Gastroesophageal sphincter (tissue), 4 donors: ENCODE results near the gene ALK. TPM values are rescaled to one million over a fixed set of nuclear protein-coding genes. Genes with fewer than 3 reads are reported as not detected.
A peak's percentile ranks its signal among the peaks of the same experiment; 100 is the strongest.

ENCODE experiments used
- ATAC-seq: fragments of 150-250 bp; one replicate; pipeline ENCODE4 v1.9.1; 2016; ENCODE audit warnings: mild to moderate bottlenecking, moderate library complexity
- H3K27ac ChIP-seq, 4 donors: fragments of 200-600 bp; sonication (generic) in 3 of 4; 1 replicate in 3 of 4; 2 replicates in 1 of 4; pipeline ENCODE4 v1.5.1; 2016 to 2019
- H3K27me3 ChIP-seq: fragments of 200-600 bp; sonication (generic); one replicate; pipeline ENCODE4 v1.5.1; 2019
- H3K36me3 ChIP-seq, 2 donors: fragments of 200-600 bp; sonication (generic); one replicate each; pipeline ENCODE4 v1.5.1; 2019; ENCODE audit warnings: control low read depth in 1 of 2
- H3K4me1 ChIP-seq, 3 donors: fragments of 200-600 bp; sonication (generic); 1 replicate in 2 of 3; 2 replicates in 1 of 3; pipeline ENCODE4 v1.5.1; 2016 to 2019; ENCODE audit warnings: control low read depth in 2 of 3
- H3K4me3 ChIP-seq, 2 donors: fragments of 200-600 bp; sonication (generic); one replicate each; pipeline ENCODE4 v1.5.1; 2019; ENCODE audit warnings: mild to moderate bottlenecking in 1 of 2, moderate library complexity in 1 of 2
- H3K9me3 ChIP-seq, 3 donors: fragments of 200-600 bp; sonication (generic); one replicate each; pipeline ENCODE4 v1.5.1; 2017 to 2019; ENCODE audit warnings: control low read depth in 2 of 3
- EP300 ChIP-seq: sonication (generic); formaldehyde crosslinking; IDR thresholded peaks from one replicate; pipeline ENCODE4 v1.6.1; 2017; ENCODE audit warnings: antibody characterized with exemption, mild to moderate bottlenecking
- POLR2A ChIP-seq, 2 donors: fragments of 450-650 bp; IDR thresholded peaks; one replicate each; pipeline ENCODE4 v1.6.1; 2017; ENCODE audit warnings: antibody characterized with exemption in 2 of 2, mild to moderate bottlenecking in 2 of 2, moderate library complexity in 1 of 2
- POLR2AphosphoS5 ChIP-seq: sonication (generic); formaldehyde crosslinking; IDR thresholded peaks from one replicate; pipeline ENCODE4 v1.6.1; 2017; ENCODE audit warnings: antibody characterized with exemption
- WGBS, 2 donors: methylation state at CpG; one replicate each; pipeline ENCODE4 v1.1.5; 2018; ENCODE audit warnings: low coverage in 1 of 2; 5-methylcytosine and 5-hydroxymethylcytosine counted together
- total RNA-seq, 4 donors: library from RNA; depleted of rRNA; stranded (reverse); fragments of >200 nt; gene quantifications; one replicate each; pipeline ENCODE4 v1.1.0, GENCODE V29; 2016
- TF ChIP-seq, protein P1 (sequence below), 4 experiments: fragments of 200-600 bp in 2 of 4; fragments of 450-650 bp in 2 of 4; sonication (generic) in 1 of 4; IDR thresholded peaks; one replicate each; pipeline ENCODE4 v1.5.1; 2017 to 2019; ENCODE audit warnings: antibody characterized with exemption in 4 of 4, mild to moderate bottlenecking in 2 of 4, moderate library complexity in 2 of 4

The ALK gene
- total RNA-seq, 4 donors from 2014 or later: 0.94 to 1.6 (median 1.1) TPM

DNA sequence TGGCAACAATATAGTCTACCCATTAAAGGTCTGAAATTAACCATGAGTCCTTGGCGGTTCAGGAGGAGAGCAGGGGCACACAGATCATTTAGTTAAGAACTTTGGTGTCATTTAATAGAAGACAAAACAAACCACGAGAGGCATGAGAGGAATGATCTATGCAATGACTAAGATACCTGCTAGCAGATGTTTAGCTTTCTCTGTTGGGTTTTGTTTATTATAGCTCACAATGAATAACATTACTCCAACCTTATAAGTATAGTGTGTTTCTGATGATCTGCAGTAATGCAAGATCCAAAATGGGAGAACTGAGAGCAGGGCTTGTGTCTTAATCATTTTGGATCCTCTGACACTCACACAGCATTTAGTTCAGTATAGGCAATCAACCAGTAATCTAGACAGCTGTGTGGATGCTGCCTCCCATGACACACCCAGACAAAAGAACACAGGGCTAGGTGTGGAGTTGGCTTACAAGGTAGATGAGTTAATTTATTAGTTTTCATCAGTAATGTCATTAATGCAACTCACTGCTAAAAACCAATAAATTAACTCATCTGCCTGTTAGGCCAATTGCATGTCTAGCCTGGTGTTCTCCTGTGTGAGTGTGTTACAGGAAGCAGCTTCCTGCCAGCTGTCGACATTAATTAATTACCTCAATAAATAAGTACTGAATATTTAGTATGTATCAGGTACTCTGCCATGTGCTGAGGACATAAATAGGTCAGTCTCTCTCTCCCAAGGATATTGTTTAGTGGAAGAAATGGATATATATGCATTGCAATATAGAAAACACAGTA lies 713.8 kb downstream of the ALK start:
- 80 to 85% methylated on average over 2 to 3 of the region's 3 CpGs for WGBS, 2 donors
- H3K27ac ChIP-seq: no peak overlapping the region
- H3K27me3 ChIP-seq: no peaks in the 10 kb centered on the region
- H3K36me3 ChIP-seq: peaks cover 0 to 8% of the 10 kb centered on the region in 2 donors
- H3K9me3 ChIP-seq: no peaks in the 10 kb centered on the region
- no peaks in the 10 kb centered on the region for H3K4me1 ChIP-seq
- H3K4me3 ChIP-seq: no peak overlapping the region
- TF ChIP-seq, protein P1, sequence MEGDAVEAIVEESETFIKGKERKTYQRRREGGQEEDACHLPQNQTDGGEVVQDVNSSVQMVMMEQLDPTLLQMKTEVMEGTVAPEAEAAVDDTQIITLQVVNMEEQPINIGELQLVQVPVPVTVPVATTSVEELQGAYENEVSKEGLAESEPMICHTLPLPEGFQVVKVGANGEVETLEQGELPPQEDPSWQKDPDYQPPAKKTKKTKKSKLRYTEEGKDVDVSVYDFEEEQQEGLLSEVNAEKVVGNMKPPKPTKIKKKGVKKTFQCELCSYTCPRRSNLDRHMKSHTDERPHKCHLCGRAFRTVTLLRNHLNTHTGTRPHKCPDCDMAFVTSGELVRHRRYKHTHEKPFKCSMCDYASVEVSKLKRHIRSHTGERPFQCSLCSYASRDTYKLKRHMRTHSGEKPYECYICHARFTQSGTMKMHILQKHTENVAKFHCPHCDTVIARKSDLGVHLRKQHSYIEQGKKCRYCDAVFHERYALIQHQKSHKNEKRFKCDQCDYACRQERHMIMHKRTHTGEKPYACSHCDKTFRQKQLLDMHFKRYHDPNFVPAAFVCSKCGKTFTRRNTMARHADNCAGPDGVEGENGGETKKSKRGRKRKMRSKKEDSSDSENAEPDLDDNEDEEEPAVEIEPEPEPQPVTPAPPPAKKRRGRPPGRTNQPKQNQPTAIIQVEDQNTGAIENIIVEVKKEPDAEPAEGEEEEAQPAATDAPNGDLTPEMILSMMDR (IDR thresholded peaks at IDR 0.05): no peak
- ATAC-seq: no peak

DNA sequence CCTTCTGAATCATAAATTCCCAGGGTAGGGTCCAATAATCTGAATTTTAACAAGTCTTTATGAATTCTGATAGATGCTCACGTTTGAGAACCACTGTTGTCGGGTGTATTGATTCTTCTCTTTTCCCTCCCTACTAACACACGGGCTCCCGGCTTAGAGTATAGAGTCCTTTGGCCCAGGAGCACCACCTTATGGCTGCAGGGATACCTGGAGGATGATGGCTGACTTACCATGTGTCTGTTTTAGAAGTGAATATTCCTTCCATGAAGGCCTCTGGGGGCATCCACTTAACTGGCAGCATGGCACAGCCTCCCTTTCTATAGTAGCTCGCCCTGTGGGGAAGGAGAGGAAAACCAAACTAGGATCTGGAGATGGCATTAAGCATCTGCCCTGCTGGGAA lies 714.4 kb downstream of the ALK start:
- Histone ChIP-seq H3K4me3 (no peak overlapping the region), H3K4me1 (no peaks in the 10 kb centered on the region), H3K9me3 (no peaks in the 10 kb centered on the region), H3K36me3 (peaks cover 0 to 8% of the 10 kb centered on the region in 2 donors), H3K27me3 (no peaks in the 10 kb centered on the region), H3K27ac (no peak overlapping the region)
- 57 to 69% methylated on average over 2 to 4 of the region's 5 CpGs for WGBS, 2 donors
- no peak for ATAC-seq
- TF ChIP-seq EP300: no peak
- TF ChIP-seq POLR2AphosphoS5: no peak
- no peak for TF ChIP-seq POLR2A (IDR thresholded peaks at IDR 0.05)
- TF ChIP-seq, protein P1 (IDR thresholded peaks at IDR 0.05): no peak

DNA sequence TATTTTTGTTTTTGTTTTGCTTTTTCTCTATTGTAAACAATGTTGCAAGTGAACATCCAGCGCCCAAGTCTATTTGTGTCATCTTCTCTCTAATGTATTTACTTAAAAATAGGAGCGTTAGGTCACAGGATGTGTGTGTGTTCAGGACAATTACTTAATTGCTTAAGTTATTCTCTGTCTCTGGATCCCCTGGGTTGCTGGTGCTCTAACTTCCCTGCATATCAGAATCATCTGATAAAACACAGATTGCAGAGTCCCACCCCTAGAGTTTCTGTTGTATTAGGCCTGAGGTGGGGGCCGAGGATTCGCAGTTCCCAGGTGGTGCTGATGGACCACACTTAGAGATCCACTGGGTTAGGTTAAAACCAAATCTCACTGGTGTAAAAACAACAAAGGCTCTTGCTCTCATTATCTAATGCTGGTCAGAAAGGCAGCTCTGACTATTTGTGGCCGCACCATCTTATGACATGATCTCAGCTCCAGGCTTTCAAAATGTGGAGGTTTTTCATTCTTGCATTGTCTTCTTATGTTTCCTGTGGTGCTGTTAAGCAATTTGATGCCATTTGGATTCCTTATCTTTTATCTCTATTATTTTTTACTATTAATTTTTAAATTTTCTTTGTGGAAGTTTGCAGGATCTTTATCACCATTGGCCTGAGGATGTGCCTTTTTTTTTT lies 718.4 kb downstream of the ALK start:
- no peak for ATAC-seq
- Histone ChIP-seq H3K27ac (no peak overlapping the region), H3K27me3 (no peaks in the 10 kb centered on the region), H3K36me3 (peaks cover 0 to 8% of the 10 kb centered on the region in 2 donors), H3K9me3 (no peaks in the 10 kb centered on the region), H3K4me1 (no peaks in the 10 kb centered on the region), H3K4me3 (no peak overlapping the region)
- TF ChIP-seq POLR2AphosphoS5 (no peak), POLR2A (IDR thresholded peaks at IDR 0.05) (no peak), EP300 (no peak)
- TF ChIP-seq, protein P1 (IDR thresholded peaks at IDR 0.05): no peak
- WGBS, 2 donors: 71 to 76% methylated on average over 3 to 5 of the region's 5 CpGs

DNA sequence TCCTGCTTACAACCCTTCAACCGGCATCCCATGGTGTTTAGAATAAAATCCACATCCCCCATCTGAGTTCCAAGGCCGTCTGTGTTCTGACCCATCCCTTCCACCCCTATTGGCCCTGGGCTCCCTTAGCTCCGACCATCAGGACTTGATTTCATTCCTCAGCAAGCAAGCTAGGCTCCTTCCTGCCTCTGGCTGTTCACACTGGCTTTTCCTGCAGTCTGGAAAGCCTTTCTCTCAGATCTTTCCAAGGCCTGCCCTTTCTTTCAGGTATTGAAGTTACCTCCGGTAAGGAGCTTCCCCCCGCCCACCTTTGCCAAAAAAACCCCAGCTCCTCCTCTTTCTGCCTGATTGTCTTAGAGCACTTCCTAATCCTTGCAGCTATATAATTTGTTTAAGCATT lies 719.4 kb downstream of the ALK start:
- no peak for ATAC-seq
- no peak for TF ChIP-seq POLR2A (IDR thresholded peaks at IDR 0.05)
- Histone ChIP-seq H3K36me3 (peaks cover 0 to 8% of the 10 kb centered on the region in 2 donors), H3K4me3 (no peak overlapping the region), H3K9me3 (no peaks in the 10 kb centered on the region), H3K4me1 (peaks cover 0 to 3% (median 0%) of the 10 kb centered on the region in 3 donors), H3K27ac (no peak overlapping the region), H3K27me3 (no peaks in the 10 kb centered on the region)
- WGBS, 2 donors: 37 to 56% methylated on average over 4 to 5 of the region's 5 CpGs

DNA sequence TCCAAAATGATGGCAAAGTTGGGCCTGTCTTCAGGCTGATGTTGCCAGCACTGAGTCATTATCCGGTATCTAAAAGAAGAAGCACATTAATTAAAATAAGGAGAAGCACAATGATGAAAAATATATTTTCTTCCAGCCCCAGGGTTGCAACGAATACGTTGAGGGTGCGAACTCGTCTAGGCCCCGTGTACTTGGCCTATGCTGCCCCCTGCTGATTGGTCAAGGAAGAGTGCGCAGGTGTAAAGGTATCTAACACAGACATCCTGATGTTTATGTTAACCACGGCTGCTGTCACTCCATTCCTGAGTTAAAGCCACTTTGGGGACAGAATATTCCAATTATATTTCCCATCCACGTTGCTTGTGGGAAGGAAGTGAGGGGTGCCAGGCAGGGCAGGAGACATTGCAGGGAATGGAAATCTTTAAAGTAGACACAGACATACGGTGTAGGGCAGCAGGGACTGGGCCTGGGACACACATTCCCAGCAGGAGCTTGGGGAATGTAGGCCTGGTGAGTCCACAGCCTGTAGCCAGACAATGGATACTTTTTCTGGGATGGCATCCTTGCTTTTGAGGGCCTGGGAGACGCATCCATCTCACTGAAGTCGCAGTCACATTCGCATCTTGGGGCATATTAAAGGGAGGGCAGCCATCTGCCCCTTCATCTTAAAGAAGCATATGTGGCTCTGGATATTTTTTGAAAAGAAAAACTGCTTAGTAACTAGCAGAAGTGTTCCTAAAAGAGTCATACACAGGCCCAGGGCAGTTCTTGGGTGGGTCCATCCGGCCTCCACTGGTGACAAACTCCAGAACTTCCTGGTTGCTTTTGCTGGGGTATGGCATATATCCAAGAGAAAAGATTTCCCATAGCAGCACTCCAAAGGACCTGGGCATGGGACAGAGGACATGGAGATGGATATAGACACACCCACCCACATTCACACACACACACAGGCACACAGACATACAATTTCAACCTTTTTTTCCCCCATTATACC lies 724.3 kb downstream of the ALK start:
- Histone ChIP-seq H3K4me3 (no peak overlapping the region), H3K36me3 (peaks cover 0 to 14% of the 10 kb centered on the region in 2 donors), H3K27me3 (no peaks in the 10 kb centered on the region), H3K27ac (no peak overlapping the region), H3K4me1 (peaks cover 0 to 8% (median 0%) of the 10 kb centered on the region in 3 donors), H3K9me3 (no peaks in the 10 kb centered on the region)
- TF ChIP-seq EP300 (no peak), POLR2A (IDR thresholded peaks at IDR 0.05) (no peak), POLR2AphosphoS5 (no peak)
- TF ChIP-seq, protein P1 (IDR thresholded peaks at IDR 0.05): peak; percentile 46 to 86 (median 63)
- 13 to 24% methylated on average over 9 to 11 of the region's 14 CpGs for WGBS, 2 donors
- peak; percentile 65 for ATAC-seq
